Peyer's patch (tissue), 4 donors: ENCODE measurements around the gene RASD1. TPM values are rescaled to one million over a fixed set of nuclear protein-coding genes. Genes with fewer than 3 reads are reported as not detected.

Experiments used
- DNase-seq, 3 donors: peaks; one replicate each; pipeline ENCODE4 v3.0.0-alpha.2; 2017 to 2019
- H3K27ac ChIP-seq, 4 donors: fragments of 200-600 bp; sonication (generic); one replicate each; pipeline ENCODE4 v1.5.1; 2016 to 2019
- H3K27me3 ChIP-seq, 2 donors: fragments of 200-600 bp; sonication (generic); one replicate each; pipeline ENCODE4 v1.5.1; 2019
- H3K36me3 ChIP-seq, 3 donors: fragments of 200-600 bp; sonication (generic); one replicate each; pipeline ENCODE4 v1.5.1; 2016 to 2019
- H3K4me1 ChIP-seq, 4 donors: fragments of 200-600 bp; sonication (generic); one replicate each; pipeline ENCODE4 v1.5.1; 2016 to 2019
- H3K4me3 ChIP-seq, 4 donors: fragments of 200-600 bp; sonication (generic); 1 replicate in 3 of 4; 2 replicates in 1 of 4; pipeline ENCODE4 v1.5.1; 2016 to 2019; ENCODE audit warnings: mild to moderate bottlenecking in 1 of 4
- H3K9me3 ChIP-seq, 4 donors: fragments of 200-600 bp; sonication (generic); one replicate each; pipeline ENCODE4 v1.5.1; 2016 to 2019; ENCODE audit warnings: mild to moderate bottlenecking in 1 of 4
- CTCF ChIP-seq, 6 experiments: fragments of 450-650 bp in 4 of 6; fragments of 200-600 bp in 2 of 6; sonication (generic) in 1 of 6; IDR thresholded peaks; one replicate each; pipeline ENCODE4 v1.5.1; 2017 to 2019; ENCODE audit warnings: antibody characterized with exemption in 6 of 6, mild to moderate bottlenecking in 3 of 6, moderate library complexity in 1 of 6
- POLR2A ChIP-seq, 2 donors: fragments of 450-650 bp; IDR thresholded peaks; one replicate each; pipeline ENCODE4 v1.5.1; 2017; ENCODE audit warnings: antibody characterized with exemption in 2 of 2, mild to moderate bottlenecking in 2 of 2, moderate library complexity in 2 of 2
- total RNA-seq, 4 donors: library from RNA; depleted of rRNA; stranded (reverse); fragments of >200 nt; gene quantifications; one replicate each; pipeline ENCODE4 v1.1.0, GENCODE V29; 2016

Gene RASD1
- total RNA-seq, 4 donors from 2014 or later = 15.0 to 32.2 (median 25.1) TPM

DNA sequence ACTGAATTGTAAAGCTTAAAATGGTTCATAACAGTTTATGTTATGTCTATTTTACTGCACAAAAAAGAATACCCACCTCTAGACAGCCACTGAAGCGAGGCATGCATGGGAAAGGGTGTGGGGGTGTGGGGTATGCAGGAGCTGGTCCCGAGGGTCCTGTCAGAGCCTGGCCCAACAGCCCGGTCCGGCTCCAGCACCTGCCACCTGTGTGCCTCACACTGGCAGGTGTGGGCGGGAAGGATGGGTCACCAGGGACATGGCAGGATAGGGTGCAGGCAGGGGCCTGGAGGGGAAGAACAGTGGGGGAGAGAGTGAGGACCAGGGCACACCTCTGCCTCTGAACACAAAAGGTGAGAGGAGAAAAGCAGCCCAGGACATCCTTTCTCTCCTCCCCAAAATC lies 22.8 kb upstream of the RASD1 start:
- Histone ChIP-seq H3K36me3 (no peaks in the 10 kb centered on the region), H3K4me3 (no peak overlapping the region), H3K27ac (no peak overlapping the region), H3K4me1 (no peaks in the 10 kb centered on the region), H3K27me3 (no peaks in the 10 kb centered on the region), H3K9me3 (no peaks in the 10 kb centered on the region)
- DNase-seq = no peak
- TF ChIP-seq CTCF (IDR thresholded peaks at IDR 0.05) (no peak), POLR2A (IDR thresholded peaks at IDR 0.05) (no peak)

DNA sequence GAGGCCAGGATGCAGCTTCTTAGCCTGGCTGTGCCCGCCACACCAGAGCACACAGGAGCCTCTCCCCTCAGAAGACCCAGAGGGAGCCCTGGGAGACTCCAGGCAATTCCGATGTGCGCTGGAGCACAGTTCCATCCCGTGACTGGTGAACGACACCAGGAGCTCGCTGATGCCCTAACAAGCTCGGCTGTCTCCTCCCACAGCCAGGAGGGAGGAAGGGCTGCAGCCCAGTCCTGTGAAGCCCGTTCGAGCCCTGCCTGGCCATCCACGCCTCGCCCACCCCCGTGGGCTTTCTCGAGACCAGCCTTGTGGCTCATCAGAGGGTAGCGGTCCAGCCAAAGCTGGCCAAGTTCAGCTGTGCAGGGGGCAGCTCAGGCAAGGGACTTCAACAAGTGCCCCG lies 21.8 kb upstream of the RASD1 start:
- H3K27me3 ChIP-seq = no peaks in the 10 kb centered on the region
- no peaks in the 10 kb centered on the region for H3K9me3 ChIP-seq
- DNase-seq = no peak
- no peak for TF ChIP-seq POLR2A (IDR thresholded peaks at IDR 0.05)
- no peak overlapping the region for H3K27ac ChIP-seq
- no peak overlapping the region for H3K4me3 ChIP-seq
- no peaks in the 10 kb centered on the region for H3K4me1 ChIP-seq
- H3K36me3 ChIP-seq = no peaks in the 10 kb centered on the region

GRCh38 chr17:17516941-17517720 lies 20.9 kb upstream of the RASD1 start:
- H3K9me3 ChIP-seq = no peaks in the 10 kb centered on the region
- no peaks in the 10 kb centered on the region for H3K27me3 ChIP-seq
- no peak for TF ChIP-seq POLR2A (IDR thresholded peaks at IDR 0.05)
- no peak for TF ChIP-seq CTCF (IDR thresholded peaks at IDR 0.05)
- no peak overlapping the region for H3K4me3 ChIP-seq
- no peak overlapping the region for H3K27ac ChIP-seq
- DNase-seq = no peak
- H3K4me1 ChIP-seq = no peaks in the 10 kb centered on the region
- no peaks in the 10 kb centered on the region for H3K36me3 ChIP-seq

GRCh38 chr17:17515934-17516930 lies 20.0 kb upstream of the RASD1 start:
- Histone ChIP-seq H3K9me3 (no peaks in the 10 kb centered on the region), H3K36me3 (no peaks in the 10 kb centered on the region), H3K27me3 (no peaks in the 10 kb centered on the region), H3K27ac (no peak overlapping the region), H3K4me1 (no peaks in the 10 kb centered on the region), H3K4me3 (no peak overlapping the region)
- no peak for DNase-seq
- TF ChIP-seq POLR2A (IDR thresholded peaks at IDR 0.05) = no peak
- TF ChIP-seq CTCF (IDR thresholded peaks at IDR 0.05) = no peak

DNA sequence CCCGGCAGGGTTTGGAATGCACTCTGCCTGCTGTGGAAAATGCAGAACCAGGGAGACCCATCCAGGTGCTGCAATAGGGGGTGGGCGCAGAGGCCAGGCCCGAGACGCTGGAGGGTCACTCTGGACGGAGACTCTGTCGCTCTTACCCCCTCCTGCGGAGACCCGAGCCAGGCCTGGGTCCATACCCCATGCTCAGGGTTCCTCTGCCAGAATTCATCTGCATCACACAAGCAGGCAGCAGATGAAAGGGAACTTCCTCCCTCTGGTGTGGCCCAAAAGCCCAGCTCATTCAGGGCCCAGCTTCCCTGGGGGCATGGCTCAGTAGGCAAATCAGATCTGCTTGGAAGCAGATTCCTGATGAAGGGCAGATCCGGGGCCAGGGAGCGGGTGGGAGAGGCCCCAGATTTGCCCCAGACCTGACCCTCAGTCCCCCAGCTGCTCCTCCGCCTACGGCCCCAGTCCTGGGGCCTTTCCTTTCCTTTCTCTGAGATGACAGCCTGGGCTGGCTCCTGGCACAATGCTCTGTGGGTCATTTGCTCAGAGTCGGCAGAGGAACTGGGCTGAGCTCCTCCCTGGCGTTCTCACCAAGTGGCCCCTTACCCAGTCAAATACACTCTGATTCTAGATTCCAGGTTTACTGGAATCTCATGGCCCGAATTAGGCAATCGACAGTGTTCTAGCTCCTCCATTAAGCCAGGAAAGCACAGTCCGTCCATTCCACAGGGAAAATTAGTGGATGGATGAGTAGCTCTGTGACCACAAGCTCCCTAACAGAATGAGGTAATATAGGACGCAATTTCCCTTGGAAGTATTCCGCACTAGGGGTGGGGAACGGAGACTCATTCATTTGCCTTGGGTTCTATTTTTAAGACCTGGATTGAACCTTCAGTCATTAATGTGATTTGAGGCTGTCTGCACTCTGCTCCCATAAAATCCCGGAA lies 19.1 kb upstream of the RASD1 start:
- no peak for DNase-seq
- H3K27me3 ChIP-seq = no peaks in the 10 kb centered on the region
- TF ChIP-seq POLR2A (IDR thresholded peaks at IDR 0.05) (no peak), CTCF (IDR thresholded peaks at IDR 0.05) (no peak)
- no peaks in the 10 kb centered on the region for H3K36me3 ChIP-seq
- no peaks in the 10 kb centered on the region for H3K4me1 ChIP-seq
- no peak overlapping the region for H3K27ac ChIP-seq
- no peaks in the 10 kb centered on the region for H3K9me3 ChIP-seq
- no peak overlapping the region for H3K4me3 ChIP-seq
